B cell (primary cell): Measurements from ENCODE around the gene IGF2BP1. TPM values are rescaled to one million over a fixed set of nuclear protein-coding genes. Genes with fewer than 3 reads are reported as not detected.

Source experiments
- ATAC-seq: fragments of 200-7000 bp; cut with Tn5 transposase; one replicate; pipeline ENCODE4 v1.10.0; 2021; ENCODE audit warnings: low read depth, mild to moderate bottlenecking, moderate number of reproducible peaks, moderate library complexity
- CTCF ChIA-PET: fragments of 350-600 bp; sonication (Branson Sonifier 250); formaldehyde crosslinking; loops from one replicate; lab custom pipeline; 2021; ENCODE audit warnings: antibody characterized with exemption, inconsistent platforms; lab: Charles Lee
- POLR2A ChIA-PET: fragments of 350-600 bp; sonication (Branson Sonifier 250); formaldehyde crosslinking; loops from one replicate; lab custom pipeline; 2021; ENCODE audit warnings: antibody characterized with exemption; lab: Charles Lee
- DNase-seq: peaks from one replicate; pipeline ENCODE4 v3.0.0; 2013
- H2AFZ ChIP-seq: 2 replicates; pipeline ENCODE4 v1.6.1; 2012; ENCODE audit warnings: mild to moderate bottlenecking, low read depth, low read length; ENCODE audit not compliant: insufficient read depth, poor library complexity, severe bottlenecking
- H3K27ac ChIP-seq, 2 donors: 1 replicate in 1 of 2; 2 replicates in 1 of 2; pipeline ENCODE4 v1.5.1; 2012 to 2013; ENCODE audit warnings: low read length in 2 of 2, mild to moderate bottlenecking in 2 of 2, moderate library complexity in 1 of 2
- H3K27me3 ChIP-seq, 4 experiments: fragments of 200-600 bp in 1 of 4; sonication (generic) in 1 of 4; replicated peaks in 1 of 4; 1 replicate in 2 of 4; 2 replicates in 2 of 4; pipeline versions ENCODE4 v1.6.1 to v1.7.0; 2013 to 2016; ENCODE audit warnings: low read length in 3 of 4, mild to moderate bottlenecking in 2 of 4, mixed read lengths in 1 of 4, moderate library complexity in 1 of 4; ENCODE audit not compliant: insufficient read depth in 4 of 4, control insufficient read depth in 3 of 4; ENCODE audit errors: control extremely low read depth in 1 of 4
- H3K36me3 ChIP-seq, 2 experiments: replicated peaks in 1 of 2; 1 replicate in 1 of 2; 2 replicates in 1 of 2; pipeline versions ENCODE4 v1.6.1 to v1.7.1; 2013; ENCODE audit warnings: low read length in 1 of 2; ENCODE audit not compliant: insufficient read depth in 2 of 2, control insufficient read depth in 1 of 2; ENCODE audit errors: control extremely low read depth in 1 of 2, extremely low read depth in 1 of 2
- H3K4me1 ChIP-seq, 2 donors: fragments of 200-600 bp in 1 of 2; sonication (generic) in 1 of 2; 1 replicate in 1 of 2; 2 replicates in 1 of 2; pipeline versions ENCODE4 v1.5.1 to v1.6.1; 2013 to 2017; ENCODE audit warnings: low read length in 2 of 2; ENCODE audit not compliant: control insufficient read depth in 2 of 2, insufficient read depth in 2 of 2
- H3K4me2 ChIP-seq: replicated peaks from 2 replicates; pipeline ENCODE3; 2012; ENCODE audit warnings: mild to moderate bottlenecking, low read depth, low read length; ENCODE audit not compliant: poor library complexity, severe bottlenecking
- H3K4me3 ChIP-seq, 5 experiments: fragments of 200-600 bp in 1 of 5; sonication (generic) in 1 of 5; 1 replicate in 3 of 5; 2 replicates in 2 of 5; pipeline versions ENCODE4 v1.5.1 to v1.7.0; 2011 to 2016; ENCODE audit warnings: low read length in 4 of 5, mild to moderate bottlenecking in 4 of 5, low read depth in 2 of 5, control low read depth in 1 of 5, moderate library complexity in 1 of 5; ENCODE audit not compliant: insufficient read depth in 1 of 5; ENCODE audit errors: control extremely low read depth in 1 of 5, extremely low read depth in 1 of 5
- H3K79me2 ChIP-seq: fragments of 200-600 bp; sonication (generic); one replicate; pipeline ENCODE4 v1.6.0; 2016; ENCODE audit warnings: low read length; ENCODE audit not compliant: control insufficient read depth, insufficient read depth
- H3K9ac ChIP-seq: fragments of 200-600 bp; sonication (generic); 2 replicates; pipeline ENCODE4 v1.6.1; 2017; ENCODE audit warnings: mild to moderate bottlenecking, low read length, moderate library complexity
- H3K9me3 ChIP-seq, 3 donors: one replicate each; pipeline versions ENCODE4 v1.6.1 to v1.7.1; 2013; ENCODE audit warnings: low read length in 2 of 3; ENCODE audit not compliant: control insufficient read depth in 2 of 3, insufficient read depth in 1 of 3; ENCODE audit errors: control extremely low read depth in 1 of 3
- H4K20me1 ChIP-seq: 2 replicates; pipeline ENCODE4 v1.6.0; 2012; ENCODE audit warnings: mild to moderate bottlenecking, low read length; ENCODE audit not compliant: insufficient read depth, control insufficient read depth, poor library complexity, severe bottlenecking
- H3K27ac Mint-ChIP-seq: one replicate; pipeline ENCODE4 v1.8.0; 2021; ENCODE audit warnings: mixed read lengths
- H3K27me3 Mint-ChIP-seq: one replicate; pipeline ENCODE4 v1.8.0; 2021; ENCODE audit warnings: mixed read lengths
- H3K4me1 Mint-ChIP-seq: one replicate; pipeline ENCODE4 v1.8.0; 2021; ENCODE audit warnings: mixed read lengths
- H3K4me3 Mint-ChIP-seq: one replicate; pipeline ENCODE4 v1.8.0; 2021; ENCODE audit warnings: mixed read lengths
- H3K9me3 Mint-ChIP-seq: one replicate; pipeline ENCODE4 v1.8.0; 2022; ENCODE audit warnings: mixed read lengths; ENCODE audit not compliant: insufficient read depth
- EZH2 ChIP-seq: IDR thresholded peaks from 2 replicates; pipeline ENCODE4 v1.6.1; 2012; ENCODE audit warnings: borderline replicate concordance, low read depth, mild to moderate bottlenecking, moderate library complexity, low read length; ENCODE audit not compliant: insufficient read depth, poor library complexity, severe bottlenecking
- WGBS: methylation state at CpG from one replicate; pipeline ENCODE4 v1.1.5; 2013; ENCODE audit warnings: missing lambda C conversion rate; ENCODE audit not compliant: insufficient coverage; 5-methylcytosine and 5-hydroxymethylcytosine counted together
- intact Hi-C: fragments of 100-400 bp; cut with micrococcal nuclease; formaldehyde crosslinking; loops from one replicate; pipeline ENCODE4 v1.10.0; 2022
- polyA plus RNA-seq: library from polyadenylated mRNA; depleted of rRNA; stranded (reverse); fragments of >200 nt; gene quantifications from 2 replicates; pipeline ENCODE4 v1.2.3, GENCODE V29; 2012
- total RNA-seq, 2 donors: library from RNA; stranded (reverse); fragments of 120-200 nt in 1 of 2; gene quantifications; 1 replicate in 1 of 2; 2 replicates in 1 of 2; pipeline versions ENCODE4 v1.2.3 to v1.2.4, GENCODE V29; 2013 to 2022
- TF ChIP-seq, protein P1 (sequence below): fragments of 200-600 bp; IDR thresholded peaks from one replicate; pipeline ENCODE4 v1.8.0; 2022; ENCODE audit warnings: antibody characterized with exemption, mild to moderate bottlenecking

IGF2BP1 gene
- total and polyA plus RNA-seq, 2 donors (not counting 1 experiment from before 2014, with no cell fraction given), result not detected

DNA sequence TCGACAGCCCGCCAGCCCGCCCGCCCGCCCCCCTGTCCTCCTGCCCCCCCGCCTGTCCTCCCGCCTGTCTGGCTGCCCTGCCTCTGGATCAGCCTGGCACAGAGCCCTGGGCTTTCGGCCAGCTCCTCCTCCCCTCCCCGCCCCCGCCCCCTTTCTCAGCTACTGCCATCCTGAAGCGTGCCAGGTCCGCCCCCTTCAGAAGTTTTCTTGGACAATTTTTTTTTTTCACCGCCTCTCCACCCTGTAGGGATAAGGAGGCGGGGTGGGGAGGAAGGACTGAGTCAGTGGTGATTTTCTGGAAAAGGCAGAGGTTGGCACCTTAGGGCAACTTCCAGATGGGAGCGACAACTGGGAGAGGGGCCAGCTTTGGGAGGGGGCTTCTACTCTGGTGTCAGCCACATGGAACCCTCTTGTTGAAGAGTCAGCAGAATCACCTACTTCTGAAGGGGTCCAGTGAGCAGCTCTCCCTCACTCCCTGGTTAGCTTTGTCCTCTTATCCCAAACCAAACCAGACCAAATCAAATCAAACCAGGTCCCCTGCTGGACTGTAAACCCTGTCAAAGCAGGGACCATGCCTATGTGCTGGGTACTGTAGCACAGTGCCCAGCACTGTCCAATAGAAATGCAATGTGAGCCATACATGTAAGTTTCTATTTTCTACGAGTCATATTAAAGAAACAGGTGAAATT is 19.7 kb downstream of the IGF2BP1 start:
- TF ChIP-seq, protein P1, sequence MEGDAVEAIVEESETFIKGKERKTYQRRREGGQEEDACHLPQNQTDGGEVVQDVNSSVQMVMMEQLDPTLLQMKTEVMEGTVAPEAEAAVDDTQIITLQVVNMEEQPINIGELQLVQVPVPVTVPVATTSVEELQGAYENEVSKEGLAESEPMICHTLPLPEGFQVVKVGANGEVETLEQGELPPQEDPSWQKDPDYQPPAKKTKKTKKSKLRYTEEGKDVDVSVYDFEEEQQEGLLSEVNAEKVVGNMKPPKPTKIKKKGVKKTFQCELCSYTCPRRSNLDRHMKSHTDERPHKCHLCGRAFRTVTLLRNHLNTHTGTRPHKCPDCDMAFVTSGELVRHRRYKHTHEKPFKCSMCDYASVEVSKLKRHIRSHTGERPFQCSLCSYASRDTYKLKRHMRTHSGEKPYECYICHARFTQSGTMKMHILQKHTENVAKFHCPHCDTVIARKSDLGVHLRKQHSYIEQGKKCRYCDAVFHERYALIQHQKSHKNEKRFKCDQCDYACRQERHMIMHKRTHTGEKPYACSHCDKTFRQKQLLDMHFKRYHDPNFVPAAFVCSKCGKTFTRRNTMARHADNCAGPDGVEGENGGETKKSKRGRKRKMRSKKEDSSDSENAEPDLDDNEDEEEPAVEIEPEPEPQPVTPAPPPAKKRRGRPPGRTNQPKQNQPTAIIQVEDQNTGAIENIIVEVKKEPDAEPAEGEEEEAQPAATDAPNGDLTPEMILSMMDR, result no peak
- no peak for TF ChIP-seq EZH2
- no peak overlapping the region for H3K4me3 Mint-ChIP-seq
- Histone ChIP-seq H3K4me3 (no peak overlapping the region), H3K36me3 (no peaks in the 10 kb centered on the region), H3K9me3 (peaks cover 0 to 2% (median 0%) of the 10 kb centered on the region in 3 donors), H3K79me2 (no peaks in the 10 kb centered on the region), H3K4me2 (no peak overlapping the region), H2AFZ (no peak overlapping the region), H3K4me1 (peaks cover 0 to 5% of the 10 kb centered on the region in 2 donors), H3K27me3 (peaks cover 0 to 41% (median 10%) of the 10 kb centered on the region in 4 experiments), H4K20me1 (no peaks in the 10 kb centered on the region), H3K9ac (no peak overlapping the region), H3K27ac (no peak overlapping the region)
- intact Hi-C loops, result no loop called here
- WGBS, result 100% methylated on average over 2 of the region's 16 CpGs
- H3K27me3 Mint-ChIP-seq, result peaks cover 40% of the 10 kb centered on the region
- ChIA-PET POLR2A (interaction anchor here (0.7 kb wide), 1 partner anchor 1161 kb away, joined by 3 read pairs; no protein-coding TSS in a partner anchor), CTCF (interaction anchor here (1.5 kb wide), 1 partner anchor 338 kb away, joined by 4 read pairs; no protein-coding TSS in a partner anchor)
- ATAC-seq, result no peak
- H3K9me3 Mint-ChIP-seq, result no peaks in the 10 kb centered on the region
- no peak for DNase-seq
- H3K27ac Mint-ChIP-seq, result no peak overlapping the region
- peaks cover 3% of the 10 kb centered on the region for H3K4me1 Mint-ChIP-seq

DNA sequence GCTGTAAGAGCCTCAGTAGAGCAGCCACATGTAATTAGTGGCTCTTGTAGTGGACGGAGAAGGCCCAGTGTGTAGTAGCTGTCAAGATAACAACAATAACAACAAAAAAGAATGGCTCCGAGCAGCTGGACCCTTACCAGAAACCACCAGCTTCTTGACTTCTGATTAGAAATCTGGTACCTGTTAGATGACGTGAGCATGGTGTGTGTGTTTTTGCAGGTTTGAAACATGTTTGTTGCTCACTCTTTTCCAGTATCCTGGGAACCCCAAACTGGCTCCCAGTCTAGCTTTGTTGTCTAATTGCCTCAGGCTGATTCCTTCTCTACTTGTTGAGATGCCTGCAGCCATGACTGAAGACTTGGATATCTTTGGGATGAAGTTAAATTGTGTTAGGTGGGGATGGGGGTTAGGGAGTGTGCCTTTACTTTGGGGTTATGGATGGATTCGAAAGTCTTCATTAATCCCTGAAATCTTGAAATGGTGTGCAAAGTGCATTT is 21.0 kb downstream of the IGF2BP1 start:
- DNase-seq (no peak), ATAC-seq (no peak)
- no peak overlapping the region for H3K4me2 ChIP-seq
- H3K27ac ChIP-seq, result no peak overlapping the region
- peaks cover 0 to 32% (median 7%) of the 10 kb centered on the region in 4 experiments for H3K27me3 ChIP-seq
- H4K20me1 ChIP-seq, result no peaks in the 10 kb centered on the region
- no peak overlapping the region for H3K4me3 ChIP-seq
- peaks cover 0 to 2% (median 0%) of the 10 kb centered on the region in 3 donors for H3K9me3 ChIP-seq
- H3K4me3 Mint-ChIP-seq, result no peak overlapping the region
- ChIA-PET POLR2A (no interaction called here), CTCF (interaction anchor here (1.2 to 1.5 kb wide), 2 partner anchors 14 to 340 kb away, joined by 4 to 6 read pairs; no protein-coding TSS in a partner anchor)
- no peaks in the 10 kb centered on the region for H3K79me2 ChIP-seq
- peaks cover 32% of the 10 kb centered on the region for H3K27me3 Mint-ChIP-seq
- peaks cover 0 to 5% of the 10 kb centered on the region in 2 donors for H3K4me1 ChIP-seq
- no peak overlapping the region for H3K27ac Mint-ChIP-seq
- TF ChIP-seq EZH2, result no peak
- TF ChIP-seq, protein P1, result no peak
- WGBS, result no CpG with 5 or more reads among the region's 4 CpGs
- H3K9me3 Mint-ChIP-seq, result no peaks in the 10 kb centered on the region
- H3K4me1 Mint-ChIP-seq, result peaks cover 3% of the 10 kb centered on the region
- no peak overlapping the region for H2AFZ ChIP-seq
- no peaks in the 10 kb centered on the region for H3K36me3 ChIP-seq
- intact Hi-C loops, result no loop called here
- H3K9ac ChIP-seq, result no peak overlapping the region
